22Rv1 (cell line): ENCODE results near the gene CRADD.

Experiments
- ZFX ChIP-seq: fragments of 450-650 bp; IDR thresholded peaks from 2 replicates; pipeline ENCODE4 v1.6.1; 2017; ENCODE audit warnings: antibody characterized with exemption, borderline replicate concordance
- TF ChIP-seq, protein P1 (sequence below): fragments of 450-650 bp; IDR thresholded peaks from 2 replicates; pipeline ENCODE4 v1.5.1; 2017; ENCODE audit warnings: mild to moderate bottlenecking

DNA sequence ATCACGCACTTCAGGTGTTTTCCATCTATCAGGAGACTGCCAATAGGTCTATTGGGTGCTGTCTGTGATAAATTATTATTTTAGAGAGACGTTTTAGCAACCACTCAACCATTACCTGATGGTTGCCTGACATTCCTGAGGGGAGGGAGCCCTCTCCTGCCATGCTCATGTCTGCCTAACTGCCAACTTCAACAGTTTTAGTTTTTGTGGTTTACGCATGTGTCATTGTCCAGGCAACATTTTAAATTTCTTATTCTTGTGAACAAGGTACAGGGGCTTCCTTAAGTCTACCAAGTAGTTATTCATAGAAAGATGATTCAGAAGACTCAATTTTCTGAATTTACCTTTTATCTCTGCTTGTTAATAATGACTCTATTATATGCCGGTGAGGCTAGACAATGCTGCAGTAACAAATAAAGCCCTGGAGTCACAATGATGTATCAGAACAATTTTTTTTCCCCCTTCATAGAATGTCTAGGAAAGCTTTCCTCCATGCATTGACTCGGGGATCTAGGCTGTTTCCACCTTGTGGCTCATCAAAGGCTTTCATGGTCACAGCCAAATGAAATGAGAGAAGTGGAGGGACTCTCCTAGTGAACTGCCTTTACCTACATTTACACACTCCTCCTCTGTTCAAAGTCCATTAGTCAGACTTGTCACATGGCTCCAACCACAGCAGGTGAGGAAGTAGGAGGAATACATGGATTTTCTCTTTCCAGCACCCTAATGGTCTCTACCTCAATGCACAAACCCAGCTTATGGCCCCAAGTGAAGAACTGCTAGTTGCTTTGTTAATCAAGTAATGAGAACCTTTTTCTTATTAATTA, 225.8 kb downstream of the CRADD start:
- TF ChIP-seq, protein P1, sequence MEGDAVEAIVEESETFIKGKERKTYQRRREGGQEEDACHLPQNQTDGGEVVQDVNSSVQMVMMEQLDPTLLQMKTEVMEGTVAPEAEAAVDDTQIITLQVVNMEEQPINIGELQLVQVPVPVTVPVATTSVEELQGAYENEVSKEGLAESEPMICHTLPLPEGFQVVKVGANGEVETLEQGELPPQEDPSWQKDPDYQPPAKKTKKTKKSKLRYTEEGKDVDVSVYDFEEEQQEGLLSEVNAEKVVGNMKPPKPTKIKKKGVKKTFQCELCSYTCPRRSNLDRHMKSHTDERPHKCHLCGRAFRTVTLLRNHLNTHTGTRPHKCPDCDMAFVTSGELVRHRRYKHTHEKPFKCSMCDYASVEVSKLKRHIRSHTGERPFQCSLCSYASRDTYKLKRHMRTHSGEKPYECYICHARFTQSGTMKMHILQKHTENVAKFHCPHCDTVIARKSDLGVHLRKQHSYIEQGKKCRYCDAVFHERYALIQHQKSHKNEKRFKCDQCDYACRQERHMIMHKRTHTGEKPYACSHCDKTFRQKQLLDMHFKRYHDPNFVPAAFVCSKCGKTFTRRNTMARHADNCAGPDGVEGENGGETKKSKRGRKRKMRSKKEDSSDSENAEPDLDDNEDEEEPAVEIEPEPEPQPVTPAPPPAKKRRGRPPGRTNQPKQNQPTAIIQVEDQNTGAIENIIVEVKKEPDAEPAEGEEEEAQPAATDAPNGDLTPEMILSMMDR: no peak
- TF ChIP-seq ZFX: no peak
